Liver (tissue), 9 donors: ENCODE data around the gene CA10. TPM values are rescaled to one million over a fixed set of nuclear protein-coding genes. Genes with fewer than 3 reads are reported as not detected.

Experiments
- DNase-seq: peaks from one replicate; pipeline ENCODE4 v3.0.0-alpha.2; 2017; ENCODE audit warnings: low spot score
- H3K27ac ChIP-seq, 2 donors: one replicate each; pipeline ENCODE4 v1.7.0; 2013; ENCODE audit warnings: inconsistent platforms in 2 of 2, low read length in 2 of 2, control low read depth in 1 of 2, low read depth in 1 of 2, mild to moderate bottlenecking in 1 of 2
- H3K27me3 ChIP-seq, 4 donors: one replicate each; pipeline versions ENCODE4 v1.6.1 to v1.7.0; 2013; ENCODE audit warnings: low read length in 3 of 4, inconsistent platforms in 1 of 4, mild to moderate bottlenecking in 1 of 4, moderate library complexity in 1 of 4; ENCODE audit not compliant: control insufficient read depth in 4 of 4, insufficient read depth in 4 of 4
- H3K36me3 ChIP-seq, 4 donors: one replicate each; pipeline versions ENCODE4 v1.6.1 to v1.7.0; 2013; ENCODE audit warnings: low read length in 3 of 4, mild to moderate bottlenecking in 3 of 4, low read depth in 1 of 4, moderate library complexity in 1 of 4; ENCODE audit not compliant: control insufficient read depth in 4 of 4, insufficient read depth in 3 of 4
- H3K4me1 ChIP-seq, 4 donors: one replicate each; pipeline versions ENCODE4 v1.6.1 to v1.7.0; 2013; ENCODE audit warnings: low read length in 3 of 4, mild to moderate bottlenecking in 3 of 4, moderate library complexity in 1 of 4; ENCODE audit not compliant: control insufficient read depth in 4 of 4, insufficient read depth in 4 of 4
- H3K4me3 ChIP-seq, 3 donors: one replicate each; pipeline versions ENCODE4 v1.6.1 to v1.7.0; 2013; ENCODE audit warnings: low read length in 3 of 3, control low read depth in 1 of 3, low read depth in 1 of 3, mild to moderate bottlenecking in 1 of 3
- H3K9ac ChIP-seq, 2 donors: one replicate each; pipeline ENCODE4 v1.7.0; 2013; ENCODE audit warnings: low read length in 2 of 2, mild to moderate bottlenecking in 2 of 2, moderate library complexity in 2 of 2, control low read depth in 1 of 2, low read depth in 1 of 2
- H3K9me3 ChIP-seq, 4 donors: one replicate each; pipeline versions ENCODE4 v1.6.1 to v1.7.0; 2013; ENCODE audit warnings: low read length in 3 of 4; ENCODE audit not compliant: control insufficient read depth in 4 of 4
- ATF3 ChIP-seq: IDR thresholded peaks from 2 replicates; pipeline ENCODE4 v1.6.1; 2016; ENCODE audit warnings: antibody characterized with exemption
- CTCF ChIP-seq: fragments of 150-350 bp; IDR thresholded peaks from 2 replicates; pipeline ENCODE4 v1.5.1; 2017; ENCODE audit warnings: improper control_type of control experiment, low read depth, low read length; ENCODE audit not compliant: missing input control
- EGR1 ChIP-seq, 2 donors: IDR thresholded peaks; 2 replicates each; pipeline ENCODE4 v1.6.1; 2016 to 2018; ENCODE audit warnings: antibody characterized with exemption in 2 of 2, low read depth in 2 of 2
- FOXA1 ChIP-seq: IDR thresholded peaks from 2 replicates; pipeline ENCODE4 v1.6.1; 2016; ENCODE audit warnings: antibody characterized with exemption
- FOXA2 ChIP-seq: IDR thresholded peaks from 2 replicates; pipeline ENCODE4 v1.6.1; 2016; ENCODE audit warnings: antibody characterized with exemption
- GABPA ChIP-seq, 2 donors: IDR thresholded peaks in 1 of 2; conservative IDR thresholded peaks in 1 of 2; 2 replicates each; pipeline ENCODE4 v1.6.1; 2016; ENCODE audit warnings: antibody characterized with exemption in 2 of 2, mild to moderate bottlenecking in 1 of 2, moderate library complexity in 1 of 2
- HNF4A ChIP-seq, 2 donors: conservative IDR thresholded peaks; 2 replicates each; pipeline ENCODE4 v1.6.1; 2016; ENCODE audit warnings: antibody characterized with exemption in 2 of 2, mild to moderate bottlenecking in 2 of 2
- HNF4G ChIP-seq: IDR thresholded peaks from 2 replicates; pipeline ENCODE4 v1.6.1; 2016; ENCODE audit warnings: antibody characterized with exemption
- JUND ChIP-seq, 2 donors: IDR thresholded peaks; 2 replicates each; pipeline ENCODE4 v1.6.1; 2016; ENCODE audit warnings: antibody characterized with exemption in 2 of 2
- MAX ChIP-seq: IDR thresholded peaks from 2 replicates; pipeline ENCODE4 v1.6.1; 2016; ENCODE audit warnings: antibody characterized with exemption
- NR2F2 ChIP-seq: IDR thresholded peaks from 2 replicates; pipeline ENCODE4 v1.6.1; 2016; ENCODE audit warnings: antibody characterized with exemption
- RAD21 ChIP-seq, 2 donors: IDR thresholded peaks; 2 replicates each; pipeline ENCODE4 v1.6.1; 2016; ENCODE audit warnings: antibody characterized with exemption in 2 of 2, mild to moderate bottlenecking in 2 of 2
- REST ChIP-seq: IDR thresholded peaks from 2 replicates; pipeline ENCODE4 v1.6.1; 2016; ENCODE audit warnings: antibody characterized with exemption, mild to moderate bottlenecking
- RXRA ChIP-seq, 2 donors: IDR thresholded peaks; 2 replicates each; pipeline ENCODE4 v1.6.1; 2017 to 2018; ENCODE audit warnings: antibody characterized with exemption in 2 of 2, mild to moderate bottlenecking in 1 of 2
- SP1 ChIP-seq: IDR thresholded peaks from 2 replicates; pipeline ENCODE4 v1.6.1; 2018; ENCODE audit warnings: antibody characterized with exemption, mild to moderate bottlenecking
- TAF1 ChIP-seq: conservative IDR thresholded peaks from 2 replicates; pipeline ENCODE4 v1.6.1; 2016; ENCODE audit warnings: antibody characterized with exemption, mild to moderate bottlenecking
- YY1 ChIP-seq: IDR thresholded peaks from 2 replicates; pipeline ENCODE4 v1.6.1; 2016; ENCODE audit warnings: antibody characterized with exemption, mild to moderate bottlenecking
- ZBTB33 ChIP-seq: IDR thresholded peaks from 2 replicates; pipeline ENCODE4 v1.6.1; 2016; ENCODE audit warnings: antibody characterized with exemption
- WGBS: extraction: QIAGEN DNeasy Blood & Tissue Kit; methylation state at CpG from one replicate; pipeline ENCODE4 v1.1.7; 2013; 5-methylcytosine and 5-hydroxymethylcytosine counted together
- polyA plus RNA-seq, 2 donors: library from polyadenylated mRNA; stranded (reverse) in 1 of 2; unstranded in 1 of 2; fragments of 200-250 nt in 1 of 2; fragments of >200 nt in 1 of 2; fragmentation: Nextera tagmentation in 1 of 2; extraction: Ambion mirVana in 1 of 2; gene quantifications; one replicate each; pipeline versions ENCODE4 v1.2.1 to v1.2.3, GENCODE V29; 2013 to 2015
- total RNA-seq, 2 donors: library from RNA; depleted of rRNA; stranded (reverse); fragments of >200 nt; gene quantifications; one replicate each; pipeline ENCODE4 v1.2.3, GENCODE V29; 2014
- donor health status: healthy.
- donor health status: healthy.
- donor health status: healthy.
- donor health status: healthy.
- donor health status: healthy.

Gene CA10
- total and polyA plus RNA-seq, 4 donors = 0.05 TPM; not detected in 3

GRCh38 chr17:51833620-51834019 lies 324.9 kb downstream of the CA10 start:
- TF ChIP-seq YY1 (no peak), JUND (IDR thresholded peaks at IDR 0.05) (no peak), CTCF (no peak), FOXA2 (no peak), MAX (no peak), SP1 (no peak), NR2F2 (no peak), EGR1 (IDR thresholded peaks at IDR 0.05; ENCODE audit: low read depth in 2 of 2) (no peak), REST (no peak), ZBTB33 (no peak), TAF1 (no peak), RXRA (IDR thresholded peaks at IDR 0.05) (no peak), HNF4G (no peak), RAD21 (IDR thresholded peaks at IDR 0.05) (no peak), HNF4A (conservative IDR thresholded peaks at IDR 0.05) (no peak), FOXA1 (no peak), ATF3 (no peak)
- 75% methylated on average over 3 of the region's 3 CpGs for WGBS
- Histone ChIP-seq H3K4me3 (no peak overlapping the region), H3K9me3 (no peaks in the 10 kb centered on the region), H3K4me1 (no peaks in the 10 kb centered on the region), H3K27ac (no peak overlapping the region), H3K9ac (no peak overlapping the region), H3K27me3 (peaks cover 0 to 6% (median 1%) of the 10 kb centered on the region in 4 donors), H3K36me3 (no peaks in the 10 kb centered on the region)
- DNase-seq = no peak

- Histone ChIP-seq H3K9me3 (no peaks in the 10 kb centered on the region), H3K4me3 (no peak overlapping the region), H3K27me3 (peaks cover 0 to 6% (median 2%) of the 10 kb centered on the region in 4 donors), H3K4me1 (no peaks in the 10 kb centered on the region), H3K36me3 (no peaks in the 10 kb centered on the region), H3K9ac (no peak overlapping the region), H3K27ac (no peak overlapping the region)
- 37% methylated on average over 2 of the region's 2 CpGs for WGBS
- no peak for DNase-seq
- TF ChIP-seq MAX (no peak), ZBTB33 (no peak), FOXA2 (no peak), GABPA (IDR thresholded peaks at IDR 0.05 in 1 of 2, conservative IDR thresholded peaks at IDR 0.05 in 1 of 2) (no peak), ATF3 (no peak), EGR1 (IDR thresholded peaks at IDR 0.05; ENCODE audit: low read depth in 2 of 2) (no peak), CTCF (no peak)
Measured at GRCh38 chr17:51833045-51833444, 325.5 kb downstream of the CA10 start.
